DND-41 (cell line): ENCODE results near the gene FOXP1.
A peak's percentile ranks its signal among the peaks of the same experiment; 100 is the strongest.

Experiments used
- ATAC-seq: fragments of 200-7000 bp; cut with Tn5 transposase; 3 replicates; pipeline ENCODE4 v1.9.1; 2021; ENCODE audit warnings: low read depth; ENCODE audit not compliant: insufficient read depth
- DNase-seq: peaks from one replicate; pipeline ENCODE4 v3.0.0-alpha.2; 2020
- H2AFZ ChIP-seq: 2 replicates; pipeline ENCODE4 v1.6.0; 2012; ENCODE audit warnings: low read depth, low read length
- H3K27ac ChIP-seq: 2 replicates; pipeline ENCODE4 v1.5.1; 2012; ENCODE audit warnings: low read length, inconsistent platforms
- H3K27me3 ChIP-seq: fragments of 200-600 bp; sonication (generic); 2 replicates; pipeline ENCODE4 v1.6.0; 2012; ENCODE audit warnings: low read length, mild to moderate bottlenecking, inconsistent platforms; ENCODE audit not compliant: insufficient read depth, poor library complexity
- H3K36me3 ChIP-seq: 2 replicates; pipeline ENCODE4 v1.5.1; 2012; ENCODE audit warnings: low read length, inconsistent platforms; ENCODE audit not compliant: insufficient read depth
- H3K4me1 ChIP-seq: 2 replicates; pipeline ENCODE4 v1.5.1; 2012; ENCODE audit warnings: mild to moderate bottlenecking, low read length; ENCODE audit not compliant: insufficient read depth
- H3K4me2 ChIP-seq: 2 replicates; pipeline ENCODE4 v1.6.0; 2012; ENCODE audit warnings: mild to moderate bottlenecking, moderate library complexity, low read length, inconsistent platforms; ENCODE audit not compliant: insufficient read depth
- H3K4me3 ChIP-seq, 2 experiments: fragments of 200-600 bp in 1 of 2; shearing (Covaris generic) in 1 of 2; 2 replicates each; pipeline ENCODE4 v1.5.1; 2012 to 2016; ENCODE audit warnings: inconsistent platforms in 2 of 2, low read length in 2 of 2, mild to moderate bottlenecking in 2 of 2, low read depth in 1 of 2, moderate library complexity in 1 of 2
- H3K79me2 ChIP-seq: 2 replicates; pipeline ENCODE4 v1.6.0; 2012; ENCODE audit warnings: low read length, inconsistent platforms; ENCODE audit not compliant: insufficient read depth
- H3K9ac ChIP-seq: 2 replicates; pipeline ENCODE4 v1.6.0; 2012; ENCODE audit warnings: low read depth, mild to moderate bottlenecking, inconsistent platforms, low read length, moderate library complexity
- H3K9me3 ChIP-seq: 2 replicates; pipeline ENCODE4 v1.5.1; 2012; ENCODE audit warnings: low read length, moderate library complexity, mild to moderate bottlenecking, inconsistent platforms; ENCODE audit not compliant: insufficient read depth, severe bottlenecking
- H4K20me1 ChIP-seq: 2 replicates; pipeline ENCODE4 v1.6.0; 2012; ENCODE audit warnings: low read length; ENCODE audit not compliant: insufficient read depth
- EZH2 ChIP-seq: IDR thresholded peaks from 3 replicates; pipeline ENCODE4 v1.6.1; 2012; ENCODE audit warnings: borderline replicate concordance, low read depth, mild to moderate bottlenecking, moderate library complexity, low read length, inconsistent platforms; ENCODE audit not compliant: severe bottlenecking
- TF ChIP-seq, protein P1 (sequence below): IDR thresholded peaks from 2 replicates; pipeline ENCODE4 v1.5.1; 2012; ENCODE audit warnings: borderline replicate concordance, low read length, moderate library complexity, mild to moderate bottlenecking; ENCODE audit not compliant: poor library complexity, severe bottlenecking; ENCODE audit errors: extremely low read depth

The FOXP1 gene

DNA sequence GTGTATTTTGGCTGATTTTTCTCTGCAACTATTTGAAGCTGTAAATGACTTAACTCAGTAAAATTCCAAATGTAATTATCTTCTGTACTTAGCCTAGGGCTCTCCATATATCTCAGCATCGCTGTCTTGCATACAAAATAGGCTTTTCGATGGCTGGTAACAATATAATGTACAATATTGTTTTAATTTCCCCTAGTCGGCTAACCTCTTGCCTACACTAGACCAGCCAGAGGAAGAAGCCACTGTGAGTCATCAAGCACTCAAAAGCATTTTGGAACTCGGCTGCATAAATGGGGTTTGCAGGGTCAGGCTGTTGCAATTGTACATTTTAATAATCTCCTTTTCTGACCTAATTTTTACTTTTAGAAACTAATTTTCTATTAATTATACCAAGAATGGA is 583.8 kb downstream of the FOXP1 start:
- Histone ChIP-seq H3K36me3 (peaks cover 51% of the 10 kb centered on the region), H2AFZ (no peak overlapping the region), H3K4me1 (no peaks in the 10 kb centered on the region), H3K27me3 (no peaks in the 10 kb centered on the region), H4K20me1 (no peaks in the 10 kb centered on the region; the same call in 1 of the 2 replicates), H3K9me3 (no peaks in the 10 kb centered on the region), H3K4me2 (no peak overlapping the region), H3K4me3 (no peak overlapping the region), H3K9ac (no peak overlapping the region), H3K79me2 (peaks cover 13% of the 10 kb centered on the region; the same call in 1 of the 2 replicates), H3K27ac (no peak overlapping the region)
- ATAC-seq (no peak), DNase-seq (no peak)
- no peak for TF ChIP-seq EZH2
- TF ChIP-seq, protein P1, sequence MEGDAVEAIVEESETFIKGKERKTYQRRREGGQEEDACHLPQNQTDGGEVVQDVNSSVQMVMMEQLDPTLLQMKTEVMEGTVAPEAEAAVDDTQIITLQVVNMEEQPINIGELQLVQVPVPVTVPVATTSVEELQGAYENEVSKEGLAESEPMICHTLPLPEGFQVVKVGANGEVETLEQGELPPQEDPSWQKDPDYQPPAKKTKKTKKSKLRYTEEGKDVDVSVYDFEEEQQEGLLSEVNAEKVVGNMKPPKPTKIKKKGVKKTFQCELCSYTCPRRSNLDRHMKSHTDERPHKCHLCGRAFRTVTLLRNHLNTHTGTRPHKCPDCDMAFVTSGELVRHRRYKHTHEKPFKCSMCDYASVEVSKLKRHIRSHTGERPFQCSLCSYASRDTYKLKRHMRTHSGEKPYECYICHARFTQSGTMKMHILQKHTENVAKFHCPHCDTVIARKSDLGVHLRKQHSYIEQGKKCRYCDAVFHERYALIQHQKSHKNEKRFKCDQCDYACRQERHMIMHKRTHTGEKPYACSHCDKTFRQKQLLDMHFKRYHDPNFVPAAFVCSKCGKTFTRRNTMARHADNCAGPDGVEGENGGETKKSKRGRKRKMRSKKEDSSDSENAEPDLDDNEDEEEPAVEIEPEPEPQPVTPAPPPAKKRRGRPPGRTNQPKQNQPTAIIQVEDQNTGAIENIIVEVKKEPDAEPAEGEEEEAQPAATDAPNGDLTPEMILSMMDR: no peak

DNA sequence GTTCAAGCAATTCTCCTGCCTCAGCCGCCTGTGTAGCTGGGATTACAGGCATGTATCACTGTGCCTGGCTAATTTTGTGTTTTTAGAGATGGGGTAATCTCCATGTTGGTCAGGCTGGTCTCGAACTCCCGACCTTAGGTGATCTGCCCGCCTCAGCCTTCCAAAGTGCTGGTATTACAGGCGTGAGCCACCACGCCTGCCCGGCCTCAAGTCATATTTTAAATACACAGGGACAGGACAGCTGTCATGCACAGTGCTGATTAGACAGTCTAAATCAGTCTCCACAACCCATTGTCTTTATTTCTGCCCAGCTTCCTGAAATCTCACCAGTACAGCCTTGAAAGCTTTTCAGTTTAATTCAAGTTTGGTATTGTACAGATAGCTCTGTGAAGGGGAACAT is 587.4 kb downstream of the FOXP1 start:
- Histone ChIP-seq H3K4me2 (no peak overlapping the region), H3K4me1 (peaks cover 22% of the 10 kb centered on the region), H3K27me3 (no peaks in the 10 kb centered on the region), H3K27ac (no peak overlapping the region), H4K20me1 (no peaks in the 10 kb centered on the region), H2AFZ (no peak overlapping the region), H3K9me3 (no peaks in the 10 kb centered on the region), H3K4me3 (no peak overlapping the region), H3K9ac (no peak overlapping the region), H3K36me3 (peaks cover 83% of the 10 kb centered on the region), H3K79me2 (peaks cover 6% of the 10 kb centered on the region; the same call in 1 of the 2 replicates)
- no peak for ATAC-seq
- DNase-seq: no peak
- no peak for TF ChIP-seq EZH2
- TF ChIP-seq, protein P1: no peak

DNA sequence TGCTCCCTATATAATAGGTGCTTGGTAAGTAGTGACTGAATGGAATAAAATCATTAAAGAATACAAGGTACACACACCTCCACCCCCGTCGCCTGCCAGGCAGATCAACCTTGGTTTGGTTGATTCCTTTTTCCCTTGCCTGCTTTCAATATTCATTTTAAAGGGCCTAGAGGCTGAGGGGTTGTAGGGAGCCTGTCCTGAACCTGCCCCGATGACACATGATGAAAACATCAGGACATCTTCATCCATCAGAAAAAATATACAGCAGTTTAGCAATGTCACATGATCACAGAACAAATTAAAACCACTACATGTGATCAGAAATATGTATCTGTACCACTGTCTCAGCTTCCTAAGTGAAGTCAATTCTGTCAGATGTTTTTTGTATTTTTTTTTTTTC is 588.9 kb downstream of the FOXP1 start:
- H3K9me3 ChIP-seq: no peaks in the 10 kb centered on the region
- H4K20me1 ChIP-seq: no peaks in the 10 kb centered on the region
- H3K27ac ChIP-seq: peak overlapping the region; percentile 20; the same call in 1 of the 2 replicates
- H3K4me2 ChIP-seq: no peak overlapping the region
- DNase-seq: no peak
- peaks cover 37% of the 10 kb centered on the region for H3K4me1 ChIP-seq
- no peak for ATAC-seq
- peaks cover 6% of the 10 kb centered on the region; the same call in 1 of the 2 replicates for H3K79me2 ChIP-seq
- H3K9ac ChIP-seq: no peak overlapping the region
- H3K4me3 ChIP-seq: no peak overlapping the region
- H3K27me3 ChIP-seq: no peaks in the 10 kb centered on the region
- no peak overlapping the region for H2AFZ ChIP-seq
- H3K36me3 ChIP-seq: peaks cover 73% of the 10 kb centered on the region
- no peak for TF ChIP-seq EZH2

DNA sequence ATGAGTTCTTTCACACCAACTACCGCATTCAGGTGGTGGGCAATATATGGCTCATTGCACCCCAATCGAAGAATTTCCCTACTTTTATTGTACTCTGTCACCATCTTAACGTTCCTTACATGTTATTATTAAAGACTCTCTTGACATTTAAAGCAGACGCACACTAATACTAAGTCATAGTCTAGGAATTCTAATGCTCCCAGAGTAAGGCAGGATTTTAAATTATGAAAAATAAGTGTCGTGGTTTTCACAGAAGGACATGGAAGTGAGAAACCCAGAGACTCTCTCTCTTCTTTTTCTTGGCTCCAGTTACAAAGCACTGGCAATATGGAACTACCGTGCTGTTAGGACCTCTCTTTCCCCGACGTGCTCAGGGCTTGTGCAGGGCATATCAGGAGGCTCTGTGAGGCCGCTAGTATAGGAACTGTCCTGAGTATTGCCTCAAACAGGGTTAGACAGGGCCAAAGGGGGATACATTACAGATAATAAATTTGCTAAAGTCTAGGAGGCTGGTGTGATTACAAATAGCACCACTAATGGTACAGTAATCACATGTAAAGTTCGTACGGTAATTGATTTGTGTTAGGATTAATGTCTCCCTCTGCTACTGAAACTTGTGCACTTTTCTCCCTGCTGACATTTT is 590.8 kb downstream of the FOXP1 start:
- H3K4me2 ChIP-seq: no peak overlapping the region
- H3K9me3 ChIP-seq: no peaks in the 10 kb centered on the region
- H4K20me1 ChIP-seq: no peaks in the 10 kb centered on the region
- peaks cover 44% of the 10 kb centered on the region for H3K4me1 ChIP-seq
- H3K27me3 ChIP-seq: no peaks in the 10 kb centered on the region
- no peak overlapping the region for H2AFZ ChIP-seq
- TF ChIP-seq EZH2: no peak
- TF ChIP-seq, protein P1: no peak
- no peak overlapping the region for H3K9ac ChIP-seq
- H3K36me3 ChIP-seq: peaks cover 71% of the 10 kb centered on the region
- H3K27ac ChIP-seq: peak overlapping the region; percentile 87
- ATAC-seq (no peak), DNase-seq (no peak)
- no peak overlapping the region for H3K4me3 ChIP-seq
- H3K79me2 ChIP-seq: peaks cover 6% of the 10 kb centered on the region; the same call in 1 of the 2 replicates
